NCI-H510A treated with DMSO at 0.1 percent for 48 hours (cell line): Measurements from ENCODE around the gene NOC4L.

Source experiments
- DNase-seq: peaks from one replicate; lab custom pipeline; 2025; lab: John Stamatoyannopoulos, UW

NOC4L gene

GRCh38 chr12:132197581-132198354 is 53.5 kb downstream of the NOC4L start:
- no peak for DNase-seq

- DNase-seq, result no peak
These were observed 54.8 kb downstream of the NOC4L start for GRCh38 chr12:132199101-132199500.

GRCh38 chr12:132199526-132200319 is 55.5 kb downstream of the NOC4L start:
- DNase-seq, result no peak

GRCh38 chr12:132200800-132201199 is 56.5 kb downstream of the NOC4L start:
- no peak for DNase-seq

DNA sequence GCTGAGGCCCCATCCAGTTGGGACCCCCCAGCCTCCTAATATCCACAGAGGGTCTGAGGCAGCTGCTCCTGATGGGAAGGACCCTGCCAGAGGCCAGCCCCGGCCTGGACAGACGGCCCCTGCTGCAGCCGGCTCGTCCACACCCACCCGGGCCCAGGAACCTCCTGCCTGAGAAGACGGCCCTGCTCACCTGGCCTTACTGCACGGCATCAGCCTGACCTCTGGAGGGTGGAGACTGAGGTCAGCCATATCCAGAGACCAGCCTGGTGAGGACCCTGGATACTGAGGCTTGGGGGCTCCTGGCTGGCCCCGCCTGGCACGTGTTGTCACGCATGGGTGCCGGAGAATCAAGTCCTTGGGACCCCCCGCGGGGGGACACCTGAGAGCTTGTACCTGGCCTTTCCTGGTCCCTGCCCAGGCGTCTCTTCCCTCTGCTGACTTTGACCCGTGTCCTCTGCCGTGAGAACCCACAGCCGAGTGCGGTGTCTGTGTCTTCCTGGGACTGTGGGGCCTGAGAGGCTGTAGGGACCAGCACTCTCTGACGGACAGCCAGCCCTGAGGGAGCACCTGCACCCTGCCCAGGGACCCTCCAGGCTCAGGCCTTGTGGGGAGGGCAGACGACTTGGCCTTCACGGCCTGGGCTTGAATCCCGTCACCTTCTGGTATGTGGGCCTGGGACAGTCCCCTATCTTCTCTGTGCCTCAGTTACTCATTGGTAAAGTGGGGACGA is 57.3 kb downstream of the NOC4L start:
- DNase-seq, result no peak
